DMS153 (cell line): Measurements from ENCODE around the gene WNT11.

Experiments used
- DNase-seq: peaks from one replicate; lab custom pipeline; 2025; lab: John Stamatoyannopoulos, UW

Gene WNT11

GRCh38 chr11:76173663-76174062 lies 32.6 kb downstream of the WNT11 start:
- DNase-seq, result no peak

GRCh38 chr11:76172583-76172982 lies 33.7 kb downstream of the WNT11 start:
- DNase-seq, result no peak

GRCh38 chr11:76170468-76170867 lies 35.8 kb downstream of the WNT11 start:
- no peak for DNase-seq

GRCh38 chr11:76169473-76169896 lies 36.8 kb downstream of the WNT11 start:
- DNase-seq, result no peak

GRCh38 chr11:76167590-76167989 lies 38.7 kb downstream of the WNT11 start:
- no peak for DNase-seq

- no peak for DNase-seq
These were observed 40.0 kb downstream of the WNT11 start for GRCh38 chr11:76166314-76166713.

- DNase-seq, result no peak
These were observed 41.2 kb downstream of the WNT11 start for GRCh38 chr11:76164861-76165751.

- DNase-seq, result no peak
These were observed 42.2 kb downstream of the WNT11 start for GRCh38 chr11:76164081-76164480.

- no peak for DNase-seq
These were observed 42.9 kb downstream of the WNT11 start for GRCh38 chr11:76163289-76163880.

GRCh38 chr11:76162336-76163288 lies 43.7 kb downstream of the WNT11 start:
- no peak for DNase-seq

- peak; percentile 21 for DNase-seq
These were observed 44.9 kb downstream of the WNT11 start for GRCh38 chr11:76161261-76161961.

GRCh38 chr11:76160856-76161255 lies 45.4 kb downstream of the WNT11 start:
- DNase-seq, result no peak

GRCh38 chr11:76159983-76160661 lies 46.2 kb downstream of the WNT11 start:
- DNase-seq, result peak; percentile 80

- no peak for DNase-seq
These were observed 46.9 kb downstream of the WNT11 start for GRCh38 chr11:76159303-76159937.

- no peak for DNase-seq
These were observed 47.7 kb downstream of the WNT11 start for GRCh38 chr11:76158394-76159302.

- DNase-seq, result no peak
These were observed 48.4 kb downstream of the WNT11 start for GRCh38 chr11:76157891-76158290.

- DNase-seq, result no peak
These were observed 49.3 kb downstream of the WNT11 start for GRCh38 chr11:76156971-76157427.

GRCh38 chr11:76155500-76156227 lies 50.6 kb downstream of the WNT11 start:
- no peak for DNase-seq

GRCh38 chr11:76153571-76153923 lies 52.8 kb downstream of the WNT11 start:
- DNase-seq, result no peak
